OCI-LY7 (cell line): ENCODE results near the gene CECR2. TPM values are rescaled to one million over a fixed set of nuclear protein-coding genes. Genes with fewer than 3 reads are reported as not detected.
A peak's percentile ranks its signal among the peaks of the same experiment; 100 is the strongest.

Experiments used
- BruUV-seq: library from RNA; stranded (reverse); fragments of 400-500 nt; replicated peaks from 2 replicates; lab custom pipeline; 2021; lab: Mats Ljungman, UMichigan
- CTCF ChIA-PET: fragments of 300-600 bp; sonication (Branson Sonifier 250); formaldehyde crosslinking; loops from one replicate; lab custom pipeline; 2022; ENCODE audit warnings: antibody characterized with exemption; ENCODE audit not compliant: unreplicated experiment; lab: Charles Lee
- POLR2A ChIA-PET: fragments of 300-600 bp; sonication (Branson Sonifier 250); formaldehyde crosslinking; loops from one replicate; lab custom pipeline; 2022; ENCODE audit warnings: antibody characterized with exemption; lab: Charles Lee
- DNase-seq: peaks from one replicate; pipeline ENCODE4 v3.0.0-alpha.2; 2015; ENCODE audit warnings: low spot score
- H2AFZ ChIP-seq: fragments of 200-600 bp; sonication (generic), shearing (Covaris generic); 2 replicates; pipeline ENCODE4 v1.6.1; 2014; ENCODE audit warnings: mild to moderate bottlenecking, antibody characterized with exemption, low read length, moderate library complexity
- H3K27ac ChIP-seq: fragments of 200-600 bp; sonication (generic); 2 replicates; pipeline ENCODE4 v1.5.1; 2014; ENCODE audit warnings: mixed run types, low read depth, mild to moderate bottlenecking, moderate library complexity, low read length, inconsistent platforms; ENCODE audit not compliant: poor library complexity, severe bottlenecking
- H3K36me3 ChIP-seq: fragments of 200-600 bp; sonication (generic); 2 replicates; pipeline ENCODE4 v1.6.1; 2014; ENCODE audit warnings: mild to moderate bottlenecking, antibody characterized with exemption, low read length, moderate library complexity, mixed read lengths; ENCODE audit not compliant: insufficient read depth
- H3K4me1 ChIP-seq: fragments of 200-600 bp; sonication (generic); 2 replicates; pipeline ENCODE4 v1.5.1; 2014; ENCODE audit warnings: mild to moderate bottlenecking, low read length; ENCODE audit not compliant: insufficient read depth, poor library complexity, severe bottlenecking
- H3K4me2 ChIP-seq: fragments of 200-600 bp; sonication (generic); 2 replicates; pipeline ENCODE4 v1.6.1; 2014; ENCODE audit warnings: mild to moderate bottlenecking, low read length
- H3K4me3 ChIP-seq: fragments of 200-600 bp; sonication (generic); 2 replicates; pipeline ENCODE4 v1.5.1; 2014; ENCODE audit warnings: mild to moderate bottlenecking, low read depth, low read length; ENCODE audit not compliant: poor library complexity, severe bottlenecking
- H3K79me2 ChIP-seq: fragments of 200-600 bp; sonication (generic); 2 replicates; pipeline ENCODE4 v1.6.1; 2016; ENCODE audit warnings: low read depth, mild to moderate bottlenecking, low read length, moderate library complexity, mixed read lengths; ENCODE audit not compliant: insufficient read depth
- H3K9me2 ChIP-seq: fragments of 200-600 bp; sonication (generic); 2 replicates; pipeline ENCODE4 v1.6.1; 2016; ENCODE audit warnings: mild to moderate bottlenecking, low read length, mixed read lengths; ENCODE audit not compliant: insufficient read depth
- H3K9me3 ChIP-seq: fragments of 200-600 bp; sonication (generic); 2 replicates; pipeline ENCODE4 v1.6.1; 2014; ENCODE audit warnings: mild to moderate bottlenecking, mixed run types, low read length, mixed read lengths
- H4K20me1 ChIP-seq: fragments of 200-600 bp; sonication (generic); 2 replicates; pipeline ENCODE4 v1.6.1; 2014; ENCODE audit warnings: mild to moderate bottlenecking, antibody characterized with exemption, low read length, moderate library complexity, mixed read lengths; ENCODE audit not compliant: insufficient read depth
- EZH2phosphoT487 ChIP-seq: fragments of 200-600 bp; sonication (generic); IDR thresholded peaks from 2 replicates; pipeline ENCODE4 v1.6.1; 2018; ENCODE audit warnings: low read depth, borderline replicate concordance, mild to moderate bottlenecking, mixed run types, antibody characterized with exemption, low read length, moderate library complexity, mixed read lengths
- intact Hi-C: fragments of 100-400 bp; cut with micrococcal nuclease; formaldehyde crosslinking; loops from one replicate; pipeline ENCODE4 v1.10.0; 2022; ENCODE audit not compliant: unreplicated experiment
- total RNA-seq, 2 experiments: library from RNA; depleted of rRNA in 1 of 2; stranded (reverse); fragments of >200 nt in 1 of 2; shearing (Covaris generic) in 1 of 2; gene quantifications; 2 replicates each; pipeline ENCODE4 v1.2.3, GENCODE V29; 2014 to 2022
- TF ChIP-seq, protein P1 (sequence below): fragments of 200-600 bp; sonication (generic); conservative IDR thresholded peaks from 2 replicates; pipeline ENCODE4 v1.5.1; 2014; ENCODE audit warnings: mild to moderate bottlenecking, antibody characterized with exemption, low read length, moderate library complexity, mixed read lengths

The CECR2 gene
- total RNA-seq, 2 experiments from 2014 or later = 0.09 to 0.53 TPM

DNA sequence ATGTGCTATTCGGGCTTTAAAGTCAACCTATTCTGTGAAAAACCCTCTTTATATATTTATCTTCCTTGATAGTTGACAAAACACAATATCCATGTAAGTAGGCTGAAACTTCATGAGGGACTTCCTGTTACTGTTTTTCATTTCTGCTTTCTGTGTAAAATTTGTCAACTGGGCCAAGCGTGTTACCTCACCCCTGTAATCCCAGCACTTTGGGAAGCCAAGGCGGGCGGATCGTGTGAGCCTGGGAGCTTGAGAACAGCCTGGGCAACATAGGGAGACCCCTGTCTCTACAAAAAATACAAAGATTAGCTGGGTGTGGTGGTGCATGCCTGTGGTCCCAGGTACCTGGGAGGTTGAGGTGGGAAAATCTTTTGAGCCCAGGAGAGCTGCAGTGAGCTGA, 127.6 kb downstream of the CECR2 start:
- BruUV-seq = no TSS peak
- Histone ChIP-seq H3K36me3 (no peaks in the 10 kb centered on the region), H3K9me3 (no peaks in the 10 kb centered on the region), H3K9me2 (no peaks in the 10 kb centered on the region), H3K4me2 (no peak overlapping the region), H3K79me2 (no peaks in the 10 kb centered on the region), H3K4me3 (no peak overlapping the region), H3K4me1 (peaks cover 10% of the 10 kb centered on the region), H3K27ac (no peak overlapping the region), H4K20me1 (no peaks in the 10 kb centered on the region), H2AFZ (no peak overlapping the region)
- POLR2A ChIA-PET = interaction anchor here (0.9 kb wide), 1 partner anchor 178 kb away, joined by 4 read pairs; no protein-coding TSS in a partner anchor
- DNase-seq = peak; percentile 14
- TF ChIP-seq, protein P1, sequence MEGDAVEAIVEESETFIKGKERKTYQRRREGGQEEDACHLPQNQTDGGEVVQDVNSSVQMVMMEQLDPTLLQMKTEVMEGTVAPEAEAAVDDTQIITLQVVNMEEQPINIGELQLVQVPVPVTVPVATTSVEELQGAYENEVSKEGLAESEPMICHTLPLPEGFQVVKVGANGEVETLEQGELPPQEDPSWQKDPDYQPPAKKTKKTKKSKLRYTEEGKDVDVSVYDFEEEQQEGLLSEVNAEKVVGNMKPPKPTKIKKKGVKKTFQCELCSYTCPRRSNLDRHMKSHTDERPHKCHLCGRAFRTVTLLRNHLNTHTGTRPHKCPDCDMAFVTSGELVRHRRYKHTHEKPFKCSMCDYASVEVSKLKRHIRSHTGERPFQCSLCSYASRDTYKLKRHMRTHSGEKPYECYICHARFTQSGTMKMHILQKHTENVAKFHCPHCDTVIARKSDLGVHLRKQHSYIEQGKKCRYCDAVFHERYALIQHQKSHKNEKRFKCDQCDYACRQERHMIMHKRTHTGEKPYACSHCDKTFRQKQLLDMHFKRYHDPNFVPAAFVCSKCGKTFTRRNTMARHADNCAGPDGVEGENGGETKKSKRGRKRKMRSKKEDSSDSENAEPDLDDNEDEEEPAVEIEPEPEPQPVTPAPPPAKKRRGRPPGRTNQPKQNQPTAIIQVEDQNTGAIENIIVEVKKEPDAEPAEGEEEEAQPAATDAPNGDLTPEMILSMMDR = no peak
- no peak for TF ChIP-seq EZH2phosphoT487
- CTCF ChIA-PET = no interaction called here
- intact Hi-C loops = loop anchor here (5.0 kb wide), 1 partner anchor 130 kb away; the partner anchor contains the start of gene CECR2

DNA sequence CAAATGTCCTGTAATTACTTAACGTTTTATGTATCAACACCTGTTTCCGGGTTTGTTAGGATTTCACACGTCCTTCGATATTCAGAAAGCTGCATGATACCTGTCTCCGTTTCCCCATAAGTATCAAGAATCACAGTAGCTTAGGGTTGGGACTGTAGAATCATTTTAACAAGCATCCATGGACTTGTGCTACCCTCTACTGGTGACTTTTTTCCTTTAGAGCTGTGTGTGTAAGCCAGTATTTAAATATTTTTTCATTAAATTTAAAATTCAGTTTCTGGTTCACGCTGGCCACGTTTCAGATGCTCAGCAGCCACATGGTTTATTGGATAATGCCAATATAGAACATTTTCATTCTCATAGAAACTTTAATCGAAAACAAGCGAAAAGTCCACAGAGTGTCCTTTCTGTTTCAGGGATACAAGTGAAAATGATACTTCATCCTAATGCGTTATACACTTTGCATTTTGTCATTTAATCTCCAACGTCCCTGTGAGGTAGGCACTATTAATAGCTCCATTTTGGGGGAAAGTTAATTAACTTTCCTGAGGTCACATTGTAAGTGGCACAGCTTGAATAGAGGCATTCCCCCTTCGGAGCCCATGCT, 132.5 kb downstream of the CECR2 start:
- peak overlapping the region; percentile 67; the same call in 1 of the 2 replicates for H2AFZ ChIP-seq
- H3K4me1 ChIP-seq = peaks cover 10% of the 10 kb centered on the region
- H3K4me2 ChIP-seq = peak overlapping the region; percentile 52
- no peaks in the 10 kb centered on the region for H3K36me3 ChIP-seq
- TF ChIP-seq, protein P1 = peak; percentile 99
- TF ChIP-seq EZH2phosphoT487 = no peak
- intact Hi-C loops = loop anchor here (1.0 kb wide), 3 partner anchors 296 to 426 kb away; no protein-coding TSS in a partner anchor
- POLR2A ChIA-PET = interaction anchor here (0.6 to 2.7 kb wide), 8 partner anchors 8 to 427 kb away, joined by 3 to 19 read pairs (median 4); no protein-coding TSS in a partner anchor
- H3K79me2 ChIP-seq = no peaks in the 10 kb centered on the region
- peak overlapping the region; percentile 27 for H3K4me3 ChIP-seq
- H3K9me3 ChIP-seq = no peaks in the 10 kb centered on the region
- H4K20me1 ChIP-seq = no peaks in the 10 kb centered on the region
- no TSS peak for BruUV-seq
- CTCF ChIA-PET = interaction anchor here (1.0 to 2.4 kb wide), 6 partner anchors 26 to 491 kb away, joined by 3 to 26 read pairs (median 3); no protein-coding TSS in a partner anchor
- peak; percentile 85 for DNase-seq
- no peak overlapping the region for H3K27ac ChIP-seq
- H3K9me2 ChIP-seq = no peaks in the 10 kb centered on the region

DNA sequence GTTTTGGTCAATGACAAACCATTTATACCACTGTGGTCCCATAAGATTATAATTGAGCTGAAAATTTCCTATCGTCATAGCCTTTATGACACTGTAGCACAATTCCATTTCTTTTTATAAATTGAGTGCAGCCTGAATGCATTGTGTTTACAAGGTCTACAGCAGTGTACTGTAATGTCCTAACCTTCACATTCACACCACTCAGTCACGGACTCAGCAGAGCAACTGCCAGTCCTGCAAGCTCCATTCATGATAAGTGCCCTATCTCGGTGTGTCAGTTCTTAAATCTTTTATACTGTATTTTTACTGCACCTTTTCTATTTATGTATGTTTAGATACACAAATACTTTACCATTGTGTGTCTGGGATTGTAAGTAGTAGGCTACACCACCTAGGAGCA, 138.8 kb downstream of the CECR2 start:
- no peaks in the 10 kb centered on the region for H3K36me3 ChIP-seq
- BruUV-seq = no TSS peak
- intact Hi-C loops = no loop called here

More for the DNA sequence above, 138.8 kb downstream of the CECR2 start:
- Histone ChIP-seq H2AFZ (no peak overlapping the region), H4K20me1 (no peaks in the 10 kb centered on the region), H3K9me2 (no peaks in the 10 kb centered on the region), H3K27ac (no peak overlapping the region), H3K4me3 (no peak overlapping the region), H3K4me1 (no peaks in the 10 kb centered on the region), H3K9me3 (no peaks in the 10 kb centered on the region), H3K79me2 (no peaks in the 10 kb centered on the region), H3K4me2 (no peak overlapping the region)
- DNase-seq = no peak
- ChIA-PET CTCF (no interaction called here), POLR2A (no interaction called here)
- TF ChIP-seq, protein P1 = no peak
- TF ChIP-seq EZH2phosphoT487 = no peak
